ENCODE measurements around the gene PCK2.

Gene PCK2

GRCh38 chr14:24070285-24071143 is 23.6 kb upstream of the PCK2 start:
- DNase-seq = no peak
- Mint-ChIP-seq H3K36me3 (ENCODE audit: low read depth) (no peaks in the 10 kb centered on the region), H3K27ac (peak overlapping the region; percentile 26), H3K4me1 (peaks cover 32% of the 10 kb centered on the region), H3K27me3 (ENCODE audit: low read depth, poor library complexity) (peaks cover 30% of the 10 kb centered on the region), H3K9me3 (no peaks in the 10 kb centered on the region), H3K4me3 (no peak overlapping the region)
- no peak for TF ChIP-seq CTCF (IDR thresholded peaks at IDR 0.05)

GRCh38 chr14:24071144-24071697 is 22.9 kb upstream of the PCK2 start, which contains the start of gene CPNE6:
Gene CPNE6 (plus strand): TSS chr14:24071562. CDS start chr14:24072937, 1,375 bp downstream.
- no peak for DNase-seq
- no peak for TF ChIP-seq CTCF (IDR thresholded peaks at IDR 0.05)
- peaks cover 31% of the 10 kb centered on the region for H3K4me1 Mint-ChIP-seq
- peaks cover 30% of the 10 kb centered on the region for H3K27me3 Mint-ChIP-seq (ENCODE audit: low read depth, poor library complexity)
- H3K9me3 Mint-ChIP-seq = no peaks in the 10 kb centered on the region
- no peaks in the 10 kb centered on the region for H3K36me3 Mint-ChIP-seq (ENCODE audit: low read depth)
- H3K4me3 Mint-ChIP-seq = no peak within 1 kb of the TSS
- peak within 1 kb of the TSS; percentile 26 for H3K27ac Mint-ChIP-seq

- H3K27ac Mint-ChIP-seq = no peak overlapping the region
- peaks cover 24% of the 10 kb centered on the region for H3K4me1 Mint-ChIP-seq
- no peaks in the 10 kb centered on the region for H3K36me3 Mint-ChIP-seq (ENCODE audit: low read depth)
- no peak for DNase-seq
- TF ChIP-seq CTCF (IDR thresholded peaks at IDR 0.05) = no peak
- H3K27me3 Mint-ChIP-seq (ENCODE audit: low read depth, poor library complexity) = peaks cover 32% of the 10 kb centered on the region
- no peaks in the 10 kb centered on the region for H3K9me3 Mint-ChIP-seq
- H3K4me3 Mint-ChIP-seq = no peak overlapping the region
Observed at GRCh38 chr14:24071836-24072430, 22.2 kb upstream of the PCK2 start.

GRCh38 chr14:24072436-24072835 is 21.7 kb upstream of the PCK2 start:
- no peak for DNase-seq
- Mint-ChIP-seq H3K27ac (no peak overlapping the region), H3K4me1 (peaks cover 19% of the 10 kb centered on the region), H3K4me3 (no peak overlapping the region), H3K9me3 (no peaks in the 10 kb centered on the region), H3K27me3 (ENCODE audit: low read depth, poor library complexity) (peaks cover 31% of the 10 kb centered on the region), H3K36me3 (ENCODE audit: low read depth) (no peaks in the 10 kb centered on the region)
- no peak for TF ChIP-seq CTCF (IDR thresholded peaks at IDR 0.05)

- no peaks in the 10 kb centered on the region for H3K36me3 Mint-ChIP-seq (ENCODE audit: low read depth)
- H3K27ac Mint-ChIP-seq = no peak overlapping the region
- no peaks in the 10 kb centered on the region for H3K9me3 Mint-ChIP-seq
- H3K4me1 Mint-ChIP-seq = peaks cover 20% of the 10 kb centered on the region
- TF ChIP-seq CTCF (IDR thresholded peaks at IDR 0.05) = no peak
- H3K27me3 Mint-ChIP-seq (ENCODE audit: low read depth, poor library complexity) = peaks cover 28% of the 10 kb centered on the region
- no peak overlapping the region for H3K4me3 Mint-ChIP-seq
- no peak for DNase-seq
Observed at GRCh38 chr14:24072881-24073877, 20.9 kb upstream of the PCK2 start.

Measured in nephron progenitor cell (in vitro differentiated cells).